HG03175 (cell line): ENCODE results near the gene ATOSB.

Source experiments
- ATAC-seq: cut with Tn5 transposase; IDR thresholded peaks from one replicate; pipeline ENCODE4 v1.9.1; 2021; ENCODE audit warnings: mild to moderate bottlenecking, moderate library complexity; ENCODE audit not compliant: unreplicated experiment

ATOSB gene

GRCh38 chr9:35089434-35089833 is 26.2 kb downstream of the ATOSB start:
- no peak for ATAC-seq

GRCh38 chr9:35085078-35085477 is 30.6 kb downstream of the ATOSB start:
- ATAC-seq, result no peak

GRCh38 chr9:35079426-35080341 is 36.0 kb downstream of the ATOSB start, which contains the start of gene FANCG:
TSS of gene FANCG (minus strand) at chr9:35079942. CDS start at chr9:35079524, 418 bp downstream.
- ATAC-seq, result peak; percentile 87

DNA sequence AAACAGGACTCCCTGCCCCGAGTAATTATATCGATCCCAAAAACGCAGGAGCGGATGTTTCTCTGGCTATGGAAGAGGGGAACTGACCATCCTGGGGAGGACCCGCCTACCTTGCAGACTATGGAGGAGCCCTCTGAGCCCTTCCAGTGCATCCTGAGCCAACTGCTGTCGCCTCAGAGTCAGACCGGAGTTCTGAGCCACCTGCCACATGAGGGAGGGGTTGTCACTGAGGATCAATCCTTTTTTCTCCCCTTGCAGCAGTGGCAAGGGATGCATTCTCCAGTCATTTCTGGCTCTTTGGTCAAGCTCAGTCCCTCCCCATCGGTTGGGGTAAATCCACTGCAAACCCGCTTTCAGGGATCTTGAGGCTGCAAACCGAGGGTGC is 36.6 kb downstream of the ATOSB start:
- ATAC-seq, result no peak

GRCh38 chr9:35078066-35078465 is 37.6 kb downstream of the ATOSB start:
- no peak for ATAC-seq

- no peak for ATAC-seq
Observed at GRCh38 chr9:35076848-35077247, 38.8 kb downstream of the ATOSB start.

- ATAC-seq, result no peak
Observed at GRCh38 chr9:35075358-35075757, 40.3 kb downstream of the ATOSB start.

GRCh38 chr9:35074791-35075190 is 40.9 kb downstream of the ATOSB start:
- ATAC-seq, result no peak

- no peak for ATAC-seq
Observed at GRCh38 chr9:35074141-35074540, 41.5 kb downstream of the ATOSB start.

DNA sequence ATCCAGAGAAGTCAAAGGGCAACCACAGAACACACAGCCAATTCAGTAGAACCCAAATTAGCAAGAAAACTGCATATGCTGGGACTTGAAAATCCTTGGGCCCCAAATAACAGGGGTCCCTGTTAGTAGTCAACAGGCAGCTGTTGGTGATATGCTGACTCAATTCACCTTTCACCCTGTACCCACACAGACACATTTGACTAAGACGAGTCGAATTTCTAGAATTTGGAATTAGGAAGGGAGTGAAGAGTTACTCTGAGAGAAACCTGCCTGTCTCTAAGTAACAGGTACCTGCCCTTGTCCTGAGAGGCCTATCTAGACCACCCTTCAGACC is 42.4 kb downstream of the ATOSB start:
- ATAC-seq, result no peak

GRCh38 chr9:35072461-35073278 is 43.0 kb downstream of the ATOSB start, which contains the start of gene VCP:
TSS of gene VCP (minus strand) at chr9:35072625. CDS start at chr9:35072353, 272 bp downstream.
- ATAC-seq, result peak; percentile 83

GRCh38 chr9:35071814-35072460 is 43.7 kb downstream of the ATOSB start:
- ATAC-seq, result peak; percentile 60

DNA sequence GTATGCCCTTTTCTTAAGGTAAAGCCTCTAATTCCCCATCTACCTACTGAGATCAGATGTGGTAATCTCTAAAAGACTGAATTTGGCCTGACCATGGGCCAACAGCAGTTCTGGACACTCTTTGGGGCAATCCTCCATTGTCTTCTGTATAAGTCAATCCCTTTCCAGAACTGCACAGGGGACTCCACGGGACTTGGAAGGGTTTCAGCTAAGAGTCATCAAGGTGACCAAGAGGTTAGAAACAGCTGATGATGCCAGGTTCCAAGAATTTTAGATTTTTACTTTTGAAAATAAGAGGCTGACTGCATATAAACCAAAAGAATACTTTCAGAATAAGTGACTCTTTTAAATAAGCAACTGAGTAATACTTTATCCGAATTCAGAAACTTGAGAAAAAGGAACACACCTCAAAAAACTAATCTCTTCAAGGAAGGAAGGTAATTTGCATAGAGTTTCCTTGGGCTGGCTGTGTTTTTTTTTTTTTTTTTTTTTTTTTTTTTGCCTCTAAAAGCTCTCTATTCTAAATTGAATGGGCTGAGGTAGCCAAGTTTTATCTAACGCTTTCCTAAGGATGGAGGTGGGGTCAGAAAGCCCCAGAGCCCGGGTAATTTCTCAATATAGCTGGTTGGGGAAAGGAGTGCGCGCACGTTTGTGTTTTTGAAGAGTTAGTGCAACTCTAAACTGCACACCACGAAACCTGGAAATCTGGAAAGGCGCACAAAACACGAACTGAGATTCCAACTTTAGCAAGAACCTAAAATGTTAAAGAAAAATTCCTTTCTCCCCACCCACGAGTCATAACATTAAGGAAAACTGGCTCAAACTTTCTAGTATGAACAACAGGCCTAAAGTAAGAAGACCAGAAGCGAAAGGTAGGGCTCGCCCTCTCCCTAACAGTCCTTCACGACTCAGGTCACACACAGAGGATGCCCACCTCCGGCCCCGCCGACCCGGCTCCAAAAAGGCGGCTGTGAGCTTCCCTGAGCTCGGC is 44.5 kb downstream of the ATOSB start:
- ATAC-seq, result no peak

GRCh38 chr9:35069020-35069419 is 46.6 kb downstream of the ATOSB start:
- ATAC-seq, result no peak

DNA sequence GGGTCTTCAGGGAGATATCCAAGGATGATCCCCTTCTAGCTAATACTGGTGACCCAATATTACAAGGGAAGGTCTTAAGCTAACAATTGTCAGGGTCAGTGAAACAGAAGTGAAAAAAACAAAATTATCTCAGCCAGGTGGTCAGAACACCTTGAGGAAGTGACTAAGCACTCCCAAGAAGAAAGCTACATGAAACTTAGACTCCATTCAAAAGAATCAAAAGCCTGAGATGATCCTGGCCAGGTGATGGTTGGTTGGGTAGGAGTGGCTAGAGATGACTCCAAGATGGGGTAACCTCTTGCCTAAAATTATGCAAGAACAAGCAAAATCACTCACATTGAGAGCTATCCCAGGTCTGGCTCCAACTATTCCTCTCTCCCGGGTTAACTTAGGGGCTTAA is 48.6 kb downstream of the ATOSB start:
- ATAC-seq, result no peak

- no peak for ATAC-seq
Observed at GRCh38 chr9:35060548-35061207, 55.0 kb downstream of the ATOSB start.

- ATAC-seq, result no peak
Observed at GRCh38 chr9:35059438-35059837, 56.2 kb downstream of the ATOSB start.

- ATAC-seq, result no peak
Observed at GRCh38 chr9:35057271-35057620, 58.4 kb downstream of the ATOSB start.

DNA sequence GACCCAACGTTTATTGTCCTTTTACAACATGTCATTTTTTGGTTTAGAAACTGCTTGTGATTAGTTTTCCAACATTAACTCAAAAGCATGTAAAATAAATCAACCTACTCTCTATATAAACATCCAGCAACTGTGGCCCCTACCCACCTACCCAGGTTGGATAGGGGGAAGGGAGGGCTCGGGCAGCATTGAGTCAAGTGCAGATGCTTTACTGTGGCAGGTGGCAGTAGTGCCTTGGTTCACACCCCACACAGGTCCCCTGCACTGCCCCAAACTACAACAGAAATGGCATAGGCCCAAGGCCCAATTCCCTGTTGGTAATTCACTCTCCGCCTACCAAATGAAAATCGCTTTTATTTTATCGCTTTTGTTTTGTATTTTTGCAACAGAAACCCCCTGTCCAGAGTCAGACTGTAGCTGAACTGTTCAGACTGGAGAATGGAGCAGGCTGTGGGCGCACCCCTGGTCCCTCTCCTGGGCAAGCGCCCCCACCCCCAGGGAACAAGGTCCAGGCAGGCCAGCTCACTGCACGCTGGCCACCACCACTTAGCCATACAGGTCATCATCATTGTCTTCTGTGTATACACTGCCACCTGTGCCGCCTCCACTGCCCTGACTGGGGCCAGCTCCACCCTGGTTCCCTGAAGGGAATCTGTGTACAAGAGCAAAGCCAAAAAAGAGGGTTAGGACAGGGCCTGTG is 58.9 kb downstream of the ATOSB start:
- ATAC-seq, result no peak
